GM23248 (cell line): ENCODE measurements around the gene NFIC.

Experiments
- EZH2 ChIP-seq: fragments of 200-600 bp; sonication (generic); IDR thresholded peaks from 2 replicates; pipeline ENCODE4 v1.6.1; 2018; ENCODE audit warnings: antibody characterized with exemption, mild to moderate bottlenecking; ENCODE audit not compliant: insufficient read depth, poor library complexity, severe bottlenecking
- EZH2phosphoT487 ChIP-seq: fragments of 200-600 bp; sonication (generic); IDR thresholded peaks from 2 replicates; pipeline ENCODE4 v1.6.1; 2018; ENCODE audit warnings: antibody characterized with exemption, moderate library complexity, mild to moderate bottlenecking, low read depth; ENCODE audit not compliant: insufficient read depth

- TF ChIP-seq EZH2 (no peak), EZH2phosphoT487 (no peak)
Observed at GRCh38 chr19:3364501-3364858, 1.9 kb upstream of the NFIC start.
